Astrocyte of the cerebellum (primary cell): ENCODE measurements around the gene ARMC9.

ENCODE experiments used
- DNase-seq: peaks from one replicate; pipeline ENCODE4 v3.0.0-alpha.2; 2011; ENCODE audit warnings: low read depth
- H3K4me3 ChIP-seq: 2 replicates; pipeline ENCODE4 v1.5.1; 2011; ENCODE audit warnings: mild to moderate bottlenecking, low read depth, low read length, moderate library complexity
- CTCF ChIP-seq: IDR thresholded peaks from 2 replicates; pipeline ENCODE4 v1.5.1; 2012; ENCODE audit warnings: low read length, low read depth, moderate library complexity, mild to moderate bottlenecking; ENCODE audit errors: missing control alignments
- in situ Hi-C: cut with HindIII; loops from 2 replicates; pipeline ENCODE4 v1.10.0; 2017; ENCODE audit warnings: low sequenced_read_pairs

The ARMC9 gene

GRCh38 chr2:231258701-231259100, 60.3 kb downstream of the ARMC9 start:
- no peak for DNase-seq
- H3K4me3 ChIP-seq: no peak overlapping the region
- TF ChIP-seq CTCF: no peak
- in situ Hi-C loops: no loop called here

- in situ Hi-C loops: no loop called here
- no peak overlapping the region for H3K4me3 ChIP-seq
- no peak for DNase-seq
- TF ChIP-seq CTCF: no peak
Measured at GRCh38 chr2:231259104-231259503, 60.7 kb downstream of the ARMC9 start.

- no peak for TF ChIP-seq CTCF
- no peak overlapping the region for H3K4me3 ChIP-seq
- no peak for DNase-seq
- in situ Hi-C loops: no loop called here
Measured at GRCh38 chr2:231260442-231261208, 62.2 kb downstream of the ARMC9 start.

- in situ Hi-C loops: no loop called here
- H3K4me3 ChIP-seq: no peak overlapping the region
- DNase-seq: no peak
- no peak for TF ChIP-seq CTCF
Measured at GRCh38 chr2:231263118-231263831, 64.8 kb downstream of the ARMC9 start.

- no peak for DNase-seq
- no peak for TF ChIP-seq CTCF
- in situ Hi-C loops: loop anchor here (5.0 kb wide), 1 partner anchor 43 kb away; no protein-coding TSS in a partner anchor
- no peak overlapping the region for H3K4me3 ChIP-seq
Measured at GRCh38 chr2:231270221-231271114, 72.0 kb downstream of the ARMC9 start.

- no peak for TF ChIP-seq CTCF
- DNase-seq: no peak
- in situ Hi-C loops: loop anchor here (5.0 kb wide), 1 partner anchor 46 kb away; no protein-coding TSS in a partner anchor
- H3K4me3 ChIP-seq: no peak overlapping the region
Measured at GRCh38 chr2:231272991-231273390, 74.6 kb downstream of the ARMC9 start.
